Stimulated activated CD4-positive, alpha-beta T cell treated with anti-CD3 and anti-CD28 coated beads, Interleukin-15, amount 100 ng/mL, for 1 hour (primary cell): ENCODE results near the gene GUCY2C.

Source experiments
- DNase-seq, 2 donors: peaks; one replicate each; pipeline ENCODE4 v3.0.0-alpha.2; 2020; ENCODE audit warnings: low read depth in 1 of 2, low spot score in 1 of 2

GUCY2C gene

GRCh38 chr12:14572401-14572800 lies 124.0 kb downstream of the GUCY2C start:
- DNase-seq: no peak

- DNase-seq: no peak
These were observed 124.6 kb downstream of the GUCY2C start for GRCh38 chr12:14571779-14572178.

- DNase-seq: no peak
These were observed 126.2 kb downstream of the GUCY2C start for GRCh38 chr12:14570231-14570630.

DNA sequence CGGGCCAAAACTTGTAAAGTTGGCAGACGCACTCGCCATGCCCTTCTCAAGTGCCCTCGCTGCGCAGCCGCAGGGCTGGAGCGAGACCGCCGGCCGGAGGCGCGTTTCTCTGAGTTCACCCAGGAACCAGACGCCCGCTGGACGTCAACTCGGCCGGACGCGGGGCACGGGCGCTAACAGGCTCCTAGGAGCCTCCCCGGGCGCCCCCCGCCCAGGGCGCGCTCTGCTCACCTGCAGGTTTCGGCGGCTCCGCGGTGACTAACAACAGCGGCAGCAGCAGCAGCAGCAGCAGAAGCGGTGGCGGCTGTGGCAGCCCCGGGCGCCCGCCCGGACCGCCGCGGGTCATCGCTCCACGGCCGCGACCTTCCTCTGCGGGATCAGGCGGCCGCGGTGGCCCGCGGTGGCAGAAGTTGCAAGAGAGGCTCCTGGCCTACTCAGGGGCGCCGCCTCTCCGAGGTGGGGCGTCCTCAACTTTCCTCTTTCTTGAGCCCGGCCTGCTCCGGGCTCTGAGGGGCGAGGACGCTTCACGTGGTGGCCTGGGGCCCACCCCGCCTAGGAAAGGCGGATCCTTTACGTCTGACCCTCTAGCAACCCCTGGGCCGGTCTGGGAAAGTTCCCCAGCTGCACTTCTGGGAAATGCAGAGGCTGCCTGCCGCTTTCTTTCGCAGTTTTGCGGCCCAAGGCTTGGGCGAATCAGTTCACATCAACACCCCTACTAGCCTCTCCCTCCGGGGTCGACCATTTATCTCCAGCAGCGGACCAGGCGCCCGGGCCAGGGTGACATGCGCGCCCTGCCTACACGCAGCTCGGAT lies 128.8 kb downstream of the GUCY2C start, which contains the start of gene PLBD1:
PLBD1 (minus strand) TSS at position 533 of the 812 bp plus-strand sequence; CDS start at position 346, 187 bp downstream.
- DNase-seq: peak in 1 of 2 donors; percentile 0

GRCh38 chr12:14564336-14564959 lies 132.0 kb downstream of the GUCY2C start:
- DNase-seq: no peak

DNA sequence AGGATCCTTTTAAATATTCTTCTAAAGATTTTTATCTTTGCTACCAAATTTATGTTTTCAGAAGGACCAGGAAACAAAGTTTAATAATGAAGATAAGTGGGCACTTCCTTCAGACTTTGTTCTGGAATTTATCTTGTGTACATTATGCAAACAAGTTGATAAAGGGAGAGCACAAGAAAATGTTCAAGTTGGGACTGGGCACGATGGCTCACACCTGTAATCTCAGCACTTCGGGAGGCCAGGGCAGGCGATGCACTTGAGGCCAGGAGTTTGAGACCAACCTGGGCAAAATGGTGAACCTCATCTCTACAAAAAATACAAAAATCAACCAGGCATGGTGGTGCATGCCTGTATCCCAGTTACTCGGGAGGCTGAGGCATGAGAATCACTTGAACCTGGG lies 133.4 kb downstream of the GUCY2C start:
- DNase-seq: no peak
